Vagina (tissue), 2 donors: ENCODE measurements around the gene EZH2.

Source experiments
- CTCF ChIP-seq, 3 experiments: fragments of 450-650 bp in 2 of 3; fragments of 200-600 bp in 1 of 3; sonication (generic) in 1 of 3; IDR thresholded peaks; one replicate each; pipeline ENCODE4 v1.5.1; 2017 to 2019; ENCODE audit warnings: antibody characterized with exemption in 3 of 3, mild to moderate bottlenecking in 2 of 3, moderate library complexity in 2 of 3
- POLR2A ChIP-seq, 2 donors: fragments of 450-650 bp; IDR thresholded peaks; one replicate each; pipeline ENCODE4 v1.6.1; 2017; ENCODE audit warnings: antibody characterized with exemption in 2 of 2, mild to moderate bottlenecking in 2 of 2, moderate library complexity in 2 of 2

GRCh38 chr7:148789220-148789619, 94.9 kb downstream of the EZH2 start:
- no peak for TF ChIP-seq CTCF (IDR thresholded peaks at IDR 0.05)
- no peak for TF ChIP-seq POLR2A (IDR thresholded peaks at IDR 0.05)
